MG63 (cell line): ENCODE data around the gene CKAP4. TPM values are rescaled to one million over a fixed set of nuclear protein-coding genes. Genes with fewer than 3 reads are reported as not detected.
"Not testable (repeated sequence)": the region's sequence is repeated elsewhere in the genome, so short reads cannot be mapped to it uniquely, and the experiment has no call there.

Experiments used
- DNase-seq: peaks from one replicate; pipeline ENCODE4 v3.0.0-alpha.2; 2020
- H3K27me3 ChIP-seq: fragments of 250-450 bp; sonication (Bioruptor Pico); 2 replicates; pipeline ENCODE4 v1.5.1; 2020; ENCODE audit warnings: mild to moderate bottlenecking, moderate library complexity
- H3K36me3 ChIP-seq: fragments of 250-450 bp; sonication (Bioruptor Pico); 2 replicates; pipeline ENCODE4 v1.5.1; 2020; ENCODE audit warnings: mild to moderate bottlenecking, moderate library complexity
- H3K4me3 ChIP-seq: fragments of 250-450 bp; sonication (Bioruptor Pico); 2 replicates; pipeline ENCODE4 v1.5.1; 2020; ENCODE audit warnings: mild to moderate bottlenecking, moderate library complexity
- H3K9me3 ChIP-seq: fragments of 250-450 bp; sonication (Bioruptor Pico); 2 replicates; pipeline ENCODE4 v1.5.1; 2020; ENCODE audit warnings: mild to moderate bottlenecking, moderate library complexity
- total RNA-seq: library from RNA; depleted of rRNA; stranded (reverse); fragments of >200 nt; shearing (Covaris generic); gene quantifications from 2 replicates; pipeline ENCODE4 v1.2.3, GENCODE V29; 2014; ENCODE audit warnings: low replicate concordance; rRNA removed

The CKAP4 gene, protein sequence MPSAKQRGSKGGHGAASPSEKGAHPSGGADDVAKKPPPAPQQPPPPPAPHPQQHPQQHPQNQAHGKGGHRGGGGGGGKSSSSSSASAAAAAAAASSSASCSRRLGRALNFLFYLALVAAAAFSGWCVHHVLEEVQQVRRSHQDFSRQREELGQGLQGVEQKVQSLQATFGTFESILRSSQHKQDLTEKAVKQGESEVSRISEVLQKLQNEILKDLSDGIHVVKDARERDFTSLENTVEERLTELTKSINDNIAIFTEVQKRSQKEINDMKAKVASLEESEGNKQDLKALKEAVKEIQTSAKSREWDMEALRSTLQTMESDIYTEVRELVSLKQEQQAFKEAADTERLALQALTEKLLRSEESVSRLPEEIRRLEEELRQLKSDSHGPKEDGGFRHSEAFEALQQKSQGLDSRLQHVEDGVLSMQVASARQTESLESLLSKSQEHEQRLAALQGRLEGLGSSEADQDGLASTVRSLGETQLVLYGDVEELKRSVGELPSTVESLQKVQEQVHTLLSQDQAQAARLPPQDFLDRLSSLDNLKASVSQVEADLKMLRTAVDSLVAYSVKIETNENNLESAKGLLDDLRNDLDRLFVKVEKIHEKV
- 183 and 206 TPM in 2 replicates for total RNA-seq

DNA sequence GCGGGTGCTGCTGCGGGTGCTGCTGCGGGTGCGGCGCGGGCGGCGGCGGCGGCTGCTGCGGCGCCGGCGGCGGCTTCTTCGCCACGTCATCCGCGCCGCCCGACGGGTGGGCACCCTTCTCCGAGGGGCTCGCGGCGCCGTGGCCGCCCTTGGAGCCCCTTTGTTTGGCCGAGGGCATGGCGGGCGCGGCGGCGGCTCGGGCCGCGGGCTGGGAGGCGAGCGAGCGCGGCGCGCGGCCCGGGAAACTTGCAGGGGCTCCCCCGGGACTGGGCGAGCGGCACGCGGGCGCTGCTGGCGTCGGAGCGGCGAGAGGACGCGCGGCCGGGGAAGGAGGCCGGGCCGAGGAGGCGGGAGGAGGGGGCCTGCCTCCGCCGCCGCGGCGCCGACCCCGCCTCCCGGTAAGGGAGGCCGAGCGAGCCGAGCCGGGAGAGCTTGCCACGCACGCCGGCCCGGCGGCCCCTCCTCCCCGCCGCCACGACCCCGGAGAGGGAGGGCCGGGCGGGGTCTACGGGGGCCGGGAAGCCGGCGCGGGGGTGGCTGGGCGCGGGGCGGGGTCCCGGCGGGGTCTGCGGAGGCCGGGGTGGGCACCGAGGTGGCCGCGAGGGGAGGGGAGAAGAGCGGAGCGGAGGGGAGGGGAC is at the start of gene CKAP4:
Gene CKAP4 (minus strand): TSS at position 347 of the 638 bp plus-strand sequence. CDS start 169 bp downstream, at position 178.
- peak within 1 kb of the TSS; percentile 90 for H3K4me3 ChIP-seq
- no peaks in the 10 kb centered on the region for H3K27me3 ChIP-seq
- peaks cover 39% of the 10 kb centered on the region for H3K36me3 ChIP-seq
- peak; percentile 88 for DNase-seq
- no peaks in the 10 kb centered on the region for H3K9me3 ChIP-seq

DNA sequence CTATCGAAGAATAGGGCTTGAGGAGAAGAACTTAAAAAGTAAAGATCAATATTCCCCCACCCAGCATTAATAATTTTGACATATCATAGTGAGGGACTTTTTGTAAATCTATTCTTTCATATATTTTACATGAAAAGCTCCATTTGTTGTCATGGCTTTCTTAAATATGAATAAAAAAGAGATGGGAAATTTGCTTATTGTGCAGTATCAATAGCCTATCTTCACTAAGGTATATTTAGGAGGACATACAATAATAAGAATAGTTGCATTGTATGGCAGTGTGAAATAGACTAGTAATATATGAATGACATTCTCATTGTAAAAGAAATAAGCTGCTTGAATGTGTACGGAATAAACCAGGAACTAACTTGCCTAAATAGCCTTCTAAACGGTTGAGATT is 49.3 kb upstream of the CKAP4 start:
- no peak overlapping the region for H3K4me3 ChIP-seq
- H3K36me3 ChIP-seq, result no peaks in the 10 kb centered on the region
- no peak for DNase-seq
- H3K27me3 ChIP-seq, result no peaks in the 10 kb centered on the region
- no peaks in the 10 kb centered on the region for H3K9me3 ChIP-seq

DNA sequence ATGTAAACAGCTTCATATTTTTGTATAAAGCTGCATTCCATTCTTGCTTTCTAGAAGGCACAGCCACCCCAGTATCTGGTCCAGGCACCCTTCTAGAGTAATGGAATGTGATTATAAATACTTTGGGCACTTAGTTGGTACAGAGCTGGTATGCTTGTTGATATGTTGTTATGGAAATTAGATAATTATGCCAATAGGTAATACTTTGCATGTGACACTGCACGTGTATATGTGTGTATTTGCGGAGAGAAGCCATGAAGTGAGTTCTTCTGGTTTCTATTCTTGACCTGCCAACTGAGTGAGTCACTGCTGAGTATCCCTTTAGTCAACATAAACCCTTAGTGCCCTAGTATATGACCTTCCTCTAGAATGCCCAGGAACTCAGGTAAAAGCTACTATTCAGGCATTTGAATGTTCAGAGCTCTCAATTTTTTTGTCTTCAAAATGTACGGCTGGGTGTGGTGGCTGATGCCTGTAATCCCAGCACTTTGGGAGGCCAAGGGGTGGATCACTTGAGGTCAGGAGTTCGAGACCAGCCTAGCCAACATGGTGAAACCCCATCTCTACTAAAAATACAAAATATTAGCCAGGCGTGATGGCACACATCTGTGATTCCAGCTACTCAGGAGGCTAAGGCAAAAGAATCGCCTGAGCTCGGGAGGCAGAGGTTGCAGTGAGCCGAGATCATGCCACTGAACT is 48.5 kb upstream of the CKAP4 start:
- Histone ChIP-seq H3K27me3 (no peaks in the 10 kb centered on the region), H3K4me3 (no peak overlapping the region), H3K9me3 (no peaks in the 10 kb centered on the region), H3K36me3 (no peaks in the 10 kb centered on the region)
- DNase-seq, result peak; percentile 74

DNA sequence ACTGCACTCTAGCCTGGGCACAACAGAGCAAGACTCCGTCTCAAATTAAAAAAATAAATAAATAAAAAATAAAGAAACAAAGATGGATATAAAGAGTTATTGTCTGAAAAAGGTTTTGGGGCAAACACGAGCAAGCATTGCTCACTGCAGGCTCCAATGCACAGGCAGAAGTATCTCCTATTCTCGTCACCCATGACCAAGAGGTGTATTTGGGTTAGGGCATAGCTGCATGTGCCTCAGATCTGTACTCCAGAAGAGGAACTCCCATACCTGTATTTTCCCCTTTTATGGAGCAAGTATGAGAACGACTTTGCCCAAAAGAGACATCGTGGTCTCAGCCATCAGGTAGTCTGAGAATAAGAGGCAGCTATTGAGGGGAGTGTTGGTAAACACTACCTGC is 44.5 kb upstream of the CKAP4 start:
- no peaks in the 10 kb centered on the region for H3K27me3 ChIP-seq
- DNase-seq, result no peak
- no peaks in the 10 kb centered on the region; the same call in 1 of the 2 replicates for H3K36me3 ChIP-seq
- H3K9me3 ChIP-seq, result no peaks in the 10 kb centered on the region
- H3K4me3 ChIP-seq, result no peak overlapping the region

DNA sequence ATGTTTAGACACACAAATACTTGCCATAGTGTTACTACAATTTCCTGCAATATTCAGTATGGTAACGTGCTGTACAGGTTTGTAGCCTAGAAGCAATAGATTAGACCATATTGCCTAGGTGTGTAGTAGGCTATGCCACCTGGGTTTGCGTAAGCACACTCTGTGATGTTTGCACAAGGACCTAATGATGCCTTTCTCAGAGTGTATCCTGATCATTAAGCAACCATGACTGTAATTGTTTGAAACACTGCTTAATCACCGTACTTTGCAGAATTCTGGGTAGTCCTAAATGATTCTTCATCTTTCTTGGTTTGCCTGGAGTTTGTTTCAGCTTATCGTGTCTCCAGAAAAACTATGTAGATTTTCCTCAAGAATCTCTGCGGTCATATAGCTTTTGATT is 43.5 kb upstream of the CKAP4 start:
- Histone ChIP-seq H3K36me3 (no peaks in the 10 kb centered on the region; the same call in 1 of the 2 replicates), H3K9me3 (no peaks in the 10 kb centered on the region), H3K27me3 (no peaks in the 10 kb centered on the region), H3K4me3 (no peak overlapping the region)
- DNase-seq, result no peak

DNA sequence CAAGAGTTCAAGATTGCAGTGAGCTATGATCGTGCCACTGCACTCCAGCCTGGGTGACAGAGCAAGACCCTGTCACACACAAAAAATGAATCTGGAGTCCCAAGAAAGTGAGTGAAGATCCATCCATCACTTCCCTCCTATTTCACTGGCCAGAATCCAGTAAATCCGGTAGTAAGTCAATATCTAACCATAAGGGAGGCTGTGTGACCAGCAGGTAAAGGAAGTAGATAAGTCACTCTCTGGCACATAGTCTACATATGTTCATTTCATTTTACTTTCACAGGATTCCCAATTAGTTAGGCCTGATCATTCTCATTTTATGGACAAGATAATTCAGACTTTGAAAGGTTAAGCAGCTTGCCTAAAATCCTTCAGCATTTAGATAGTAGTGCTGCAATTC is 42.8 kb upstream of the CKAP4 start:
- H3K36me3 ChIP-seq, result no peaks in the 10 kb centered on the region; the same call in 1 of the 2 replicates
- H3K9me3 ChIP-seq, result no peaks in the 10 kb centered on the region
- no peaks in the 10 kb centered on the region for H3K27me3 ChIP-seq
- DNase-seq, result no peak
- no peak overlapping the region for H3K4me3 ChIP-seq

DNA sequence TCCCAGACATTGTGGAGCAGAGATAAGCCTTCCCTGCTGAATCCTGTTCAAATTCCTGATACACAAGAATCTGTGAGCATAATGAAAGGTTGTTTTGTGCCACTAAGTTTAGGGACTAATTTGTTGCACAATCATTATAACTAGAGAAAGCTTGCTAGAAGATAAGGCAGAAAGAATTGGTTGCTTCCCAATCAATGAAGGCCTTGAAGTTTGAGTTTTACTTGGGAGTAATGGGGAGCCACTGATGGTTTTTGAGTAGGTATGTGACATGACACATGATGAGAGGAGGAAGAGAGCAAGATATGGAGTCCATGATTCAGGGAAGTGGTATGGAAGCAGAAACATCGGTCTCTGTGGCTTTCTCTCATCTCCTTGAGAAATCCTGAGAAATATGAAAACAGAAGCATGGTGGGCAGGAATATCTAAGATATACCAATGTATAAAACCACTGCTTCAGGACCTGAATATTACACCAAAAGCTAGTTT is 41.4 kb upstream of the CKAP4 start:
- H3K9me3 ChIP-seq, result no peaks in the 10 kb centered on the region
- no peak for DNase-seq

DNA sequence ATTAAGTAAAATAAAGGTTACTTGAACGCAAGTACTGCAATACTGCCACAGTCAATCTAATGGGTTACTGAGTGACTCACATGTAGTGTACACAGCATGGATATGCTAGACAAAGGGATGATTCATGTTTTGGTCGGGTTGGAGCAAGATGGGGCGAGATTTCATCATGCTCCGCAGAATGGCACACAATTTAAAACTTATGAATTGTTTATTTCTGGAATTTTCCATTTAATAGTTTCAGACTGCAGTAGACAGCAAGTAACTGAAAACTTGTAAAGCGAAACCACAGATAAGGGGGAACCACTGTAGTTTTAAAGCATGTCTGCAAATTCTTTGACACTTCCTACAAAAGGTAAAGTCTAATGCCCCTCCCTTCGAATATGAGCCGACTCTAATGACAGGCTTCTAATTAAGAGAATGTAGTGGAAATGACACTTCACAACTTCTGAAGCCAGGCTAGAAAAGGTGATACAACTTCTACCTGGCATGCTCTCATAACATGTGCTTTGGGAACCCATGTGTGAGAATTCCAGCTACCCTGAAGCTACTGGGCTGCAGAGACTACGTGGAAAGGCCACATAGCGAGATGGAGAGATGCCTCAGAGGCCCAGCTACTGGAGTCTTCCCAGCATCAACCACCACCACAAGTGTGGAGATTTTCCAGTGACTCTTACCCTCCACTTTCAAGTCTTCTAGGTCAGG is 40.8 kb upstream of the CKAP4 start:
- peak; percentile 73 for DNase-seq
- no peak overlapping the region for H3K4me3 ChIP-seq
- no peaks in the 10 kb centered on the region; the same call in 1 of the 2 replicates for H3K36me3 ChIP-seq
- H3K27me3 ChIP-seq, result no peaks in the 10 kb centered on the region
- H3K9me3 ChIP-seq, result no peaks in the 10 kb centered on the region

More for the DNA sequence above, 41.4 kb upstream of the CKAP4 start:
- H3K36me3 ChIP-seq, result no peaks in the 10 kb centered on the region; the same call in 1 of the 2 replicates
- no peaks in the 10 kb centered on the region for H3K27me3 ChIP-seq
- no peak overlapping the region for H3K4me3 ChIP-seq

DNA sequence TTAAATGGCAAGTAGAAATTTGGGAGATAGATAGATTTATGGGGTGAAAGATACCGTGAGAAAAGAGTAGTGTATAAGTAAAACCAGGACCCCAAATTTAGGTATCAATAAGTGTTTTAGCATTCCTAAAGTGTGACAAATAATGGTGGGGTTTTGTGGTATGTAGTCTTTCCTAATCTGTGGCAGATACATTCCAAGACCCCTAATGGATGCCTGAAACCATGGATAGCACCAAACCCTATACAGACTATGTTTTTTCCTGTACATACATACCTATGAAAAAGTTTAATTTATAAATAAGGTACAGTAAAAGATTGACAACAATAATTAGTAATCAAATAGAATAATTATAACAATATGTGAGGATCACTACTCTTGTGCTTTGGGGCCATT is 40.3 kb upstream of the CKAP4 start:
- no peak for DNase-seq
- Histone ChIP-seq H3K27me3 (no peaks in the 10 kb centered on the region), H3K4me3 (no peak overlapping the region), H3K9me3 (no peaks in the 10 kb centered on the region), H3K36me3 (no peaks in the 10 kb centered on the region; the same call in 1 of the 2 replicates)

DNA sequence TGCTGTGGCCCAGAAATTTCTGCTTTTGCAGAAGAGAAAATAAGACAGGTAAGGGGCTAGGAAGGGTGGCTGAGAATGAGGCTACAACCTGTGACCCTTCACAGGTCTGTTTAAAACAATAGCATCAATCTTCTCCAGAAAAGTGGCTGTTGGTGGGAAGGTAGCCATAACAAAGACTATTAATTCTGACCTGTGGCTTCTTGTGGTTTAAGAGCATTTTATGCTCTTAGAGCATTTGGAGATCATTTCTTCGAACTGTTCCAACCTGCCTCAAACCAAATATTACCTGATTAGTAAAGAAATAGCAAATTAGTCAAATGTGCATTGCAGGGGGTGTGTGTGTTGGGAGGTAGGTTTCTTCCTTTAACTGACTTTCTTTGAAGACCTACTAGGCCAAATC is 39.5 kb upstream of the CKAP4 start:
- Histone ChIP-seq H3K4me3 (no peak overlapping the region), H3K36me3 (no peaks in the 10 kb centered on the region; the same call in 1 of the 2 replicates), H3K27me3 (no peaks in the 10 kb centered on the region), H3K9me3 (no peaks in the 10 kb centered on the region; the same call in 1 of the 2 replicates)
- DNase-seq, result no peak

DNA sequence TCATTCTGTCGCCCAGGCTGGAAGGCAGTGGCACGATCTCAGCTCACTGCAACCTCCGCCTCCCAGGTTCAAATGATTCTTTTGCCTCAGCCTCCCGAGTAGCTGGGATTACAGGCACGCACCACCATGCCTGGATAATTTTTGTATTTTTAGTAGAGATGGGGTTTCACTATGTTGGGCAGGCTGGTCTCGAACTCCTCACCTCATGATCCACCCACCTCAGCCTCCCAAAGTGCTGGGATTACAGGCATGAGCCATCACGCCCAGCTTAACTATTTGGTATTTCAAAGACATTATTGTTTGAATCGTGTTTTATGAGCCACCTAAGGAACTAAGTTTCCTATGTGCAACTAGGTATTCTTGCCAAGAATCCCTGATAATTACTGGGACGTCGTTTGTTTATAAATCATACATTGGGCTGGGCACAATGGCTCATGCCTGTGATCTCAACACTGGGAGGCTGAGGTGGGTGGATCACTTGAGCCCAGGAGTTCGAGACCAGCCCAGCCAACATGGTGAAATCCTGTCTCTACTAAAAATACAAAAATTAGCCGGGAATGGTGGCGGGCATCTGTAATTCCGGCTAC is 38.8 kb upstream of the CKAP4 start:
- H3K4me3 ChIP-seq, H3K36me3 ChIP-seq, H3K27me3 ChIP-seq, H3K9me3 ChIP-seq: not testable (repeated sequence)
- peak; percentile 56 for DNase-seq

DNA sequence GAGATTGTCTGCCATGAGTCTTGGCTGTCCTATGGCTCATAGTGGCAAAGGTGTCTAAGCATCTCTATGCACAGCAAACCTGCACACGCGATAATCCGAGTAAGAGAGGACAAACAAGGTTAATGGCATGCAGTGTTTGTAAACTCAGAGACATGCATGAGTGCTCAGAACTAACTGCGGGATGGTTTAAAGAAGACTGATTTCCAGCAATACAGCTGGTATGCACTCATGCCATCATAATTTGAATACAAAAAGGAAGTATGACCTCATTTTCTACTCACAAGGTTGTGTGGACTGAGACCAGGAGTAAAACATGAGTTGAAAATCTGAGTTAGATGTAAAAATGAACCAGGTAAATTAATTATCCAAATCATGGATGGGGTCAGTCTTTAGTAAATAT is 38.2 kb upstream of the CKAP4 start:
- H3K9me3 ChIP-seq, result peaks cover 11% of the 10 kb centered on the region
- H3K4me3 ChIP-seq, result no peak overlapping the region
- no peaks in the 10 kb centered on the region; the same call in 1 of the 2 replicates for H3K36me3 ChIP-seq
- DNase-seq, result no peak
- no peaks in the 10 kb centered on the region for H3K27me3 ChIP-seq

DNA sequence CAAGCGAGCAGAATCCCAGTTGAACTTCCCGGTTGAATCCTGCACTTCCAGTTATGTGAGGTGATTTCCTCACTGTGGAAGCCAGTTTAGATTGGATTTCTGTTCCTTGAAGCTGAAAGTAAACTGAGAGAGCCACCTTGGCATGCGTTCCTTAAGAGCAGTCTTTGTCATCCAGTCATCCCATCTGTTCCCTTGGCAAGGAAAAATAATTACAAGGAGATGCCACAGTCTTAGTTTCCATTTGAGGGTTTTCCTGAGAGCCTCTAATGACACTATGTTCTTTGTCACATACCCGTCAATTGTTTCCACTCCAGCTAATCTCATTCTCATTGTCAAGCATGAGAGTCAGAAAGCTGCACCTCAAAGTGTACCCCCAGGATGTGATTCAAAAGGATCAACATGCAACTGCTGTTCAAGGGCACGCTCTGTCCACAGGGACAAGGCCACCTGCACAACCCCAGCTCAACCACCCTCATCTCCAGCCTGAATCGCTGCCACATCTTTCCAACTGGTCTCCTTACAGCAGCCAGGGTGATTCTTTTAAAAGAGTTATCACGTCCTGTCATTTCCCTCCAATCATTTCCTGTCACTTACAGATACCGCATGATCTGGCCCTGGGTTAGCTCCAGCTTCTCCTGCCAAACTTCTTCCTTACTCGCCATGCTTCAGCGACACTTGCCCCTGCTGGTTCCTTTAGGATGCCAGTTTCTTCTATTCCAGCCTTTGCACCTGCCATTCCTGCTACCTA is 36.7 kb upstream of the CKAP4 start:
- Histone ChIP-seq H3K27me3 (no peaks in the 10 kb centered on the region), H3K36me3 (no peaks in the 10 kb centered on the region; the same call in 1 of the 2 replicates), H3K9me3 (peaks cover 11% of the 10 kb centered on the region), H3K4me3 (no peak overlapping the region)
- DNase-seq, result peak; percentile 11

DNA sequence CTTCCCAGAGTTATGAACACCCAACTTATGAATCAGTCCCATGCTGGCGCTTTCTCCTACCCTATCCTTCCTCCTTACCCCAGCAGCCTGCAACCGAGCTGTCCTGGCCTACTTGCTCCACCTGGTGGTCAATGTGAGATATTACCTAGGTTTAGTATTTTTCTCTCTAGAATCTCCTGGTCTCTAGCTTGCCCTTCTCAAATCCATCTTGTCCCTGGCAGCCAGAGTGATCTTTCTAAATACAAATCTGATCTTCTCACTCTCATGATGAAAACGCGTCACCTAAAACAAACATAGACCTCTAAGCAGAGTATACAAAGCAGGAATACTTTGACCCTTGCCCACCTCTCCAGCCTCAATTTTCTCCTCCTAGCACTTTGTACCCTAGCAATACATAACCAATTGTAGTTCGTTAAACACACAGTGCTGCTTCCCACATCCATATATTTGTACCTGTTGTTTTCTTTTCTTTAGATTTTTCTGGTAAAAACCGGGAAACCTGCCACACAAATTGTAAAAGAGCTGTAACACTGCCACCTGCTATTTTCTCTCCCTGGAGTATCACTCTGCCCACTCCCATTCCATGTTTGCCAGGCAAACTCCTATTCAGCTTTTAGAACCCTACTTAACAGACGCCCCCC is 34.8 kb upstream of the CKAP4 start:
- H3K4me3 ChIP-seq, result no peak overlapping the region
- H3K36me3 ChIP-seq, result no peaks in the 10 kb centered on the region
- H3K27me3 ChIP-seq, result no peaks in the 10 kb centered on the region
- peak; percentile 32 for DNase-seq
- peaks cover 11% of the 10 kb centered on the region for H3K9me3 ChIP-seq

DNA sequence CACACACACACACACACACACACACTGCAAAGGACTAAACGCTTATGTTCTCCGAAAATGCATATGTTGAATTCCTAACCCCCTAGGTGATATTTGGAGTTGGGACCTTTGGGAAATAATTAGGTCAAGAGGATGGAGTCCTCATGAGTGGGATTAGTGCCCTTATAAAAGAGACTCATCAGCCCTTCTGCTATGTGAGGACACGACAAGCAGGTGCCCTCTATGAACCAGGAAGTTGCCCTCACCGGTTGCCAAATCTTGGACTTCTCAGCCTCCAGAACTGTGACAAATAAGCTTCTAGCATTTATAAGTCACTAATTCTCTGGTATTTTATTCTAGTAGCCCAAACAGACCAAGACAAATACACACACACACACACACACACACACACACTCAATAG is 34.0 kb upstream of the CKAP4 start:
- Histone ChIP-seq H3K9me3 (peaks cover 11% of the 10 kb centered on the region), H3K27me3 (no peaks in the 10 kb centered on the region), H3K4me3 (no peak overlapping the region), H3K36me3 (no peaks in the 10 kb centered on the region)
- DNase-seq, result no peak
